Smooth muscle cell (in vitro differentiated cells): ENCODE results near the gene PRAF2. TPM values are rescaled to one million over a fixed set of nuclear protein-coding genes. Genes with fewer than 3 reads are reported as not detected.

ENCODE experiments used
- DNase-seq: peaks from one replicate; lab custom pipeline; 2025; ENCODE audit not compliant: unreplicated experiment; lab: John Stamatoyannopoulos, UW
- H2AFZ ChIP-seq: fragments of 200-600 bp; sonication (generic); 2 replicates; pipeline ENCODE4 v1.6.0; 2016; ENCODE audit warnings: antibody characterized with exemption, low read depth, mild to moderate bottlenecking
- H3F3A ChIP-seq: fragments of 200-600 bp; sonication (generic); 2 replicates; pipeline ENCODE4 v1.6.0; 2017; ENCODE audit warnings: antibody characterized with exemption, low read depth
- H3K27ac ChIP-seq: fragments of 200-600 bp; sonication (generic); 2 replicates; pipeline ENCODE4 v1.5.1; 2016; ENCODE audit warnings: low read depth, mild to moderate bottlenecking
- H3K27me3 ChIP-seq: fragments of 200-600 bp; sonication (generic); 2 replicates; pipeline ENCODE4 v1.6.1; 2016; ENCODE audit warnings: low read depth, mild to moderate bottlenecking
- H3K36me3 ChIP-seq: fragments of 200-600 bp; sonication (generic); 2 replicates; pipeline ENCODE4 v1.5.1; 2016; ENCODE audit warnings: low read depth
- H3K4me1 ChIP-seq: fragments of 200-600 bp; sonication (generic); 2 replicates; pipeline ENCODE4 v1.5.1; 2016; ENCODE audit warnings: low read depth
- H3K4me2 ChIP-seq: fragments of 200-600 bp; sonication (generic); 2 replicates; pipeline ENCODE4 v1.6.0; 2016; ENCODE audit warnings: mild to moderate bottlenecking
- H3K4me3 ChIP-seq: fragments of 200-600 bp; sonication (generic); 2 replicates; pipeline ENCODE4 v1.5.1; 2016; ENCODE audit warnings: mild to moderate bottlenecking
- H3K79me2 ChIP-seq: fragments of 200-600 bp; sonication (generic); 2 replicates; pipeline ENCODE4 v1.6.0; 2016; ENCODE audit warnings: low read depth, mild to moderate bottlenecking
- H3K9ac ChIP-seq: fragments of 200-600 bp; sonication (generic); 2 replicates; pipeline ENCODE4 v1.6.0; 2016; ENCODE audit warnings: low read depth
- H3K9me3 ChIP-seq: fragments of 200-600 bp; sonication (generic); replicated peaks from 2 replicates; pipeline ENCODE4 v1.5.1; 2016; ENCODE audit warnings: low read depth
- H4K20me1 ChIP-seq: fragments of 200-600 bp; sonication (generic); 2 replicates; pipeline ENCODE4 v1.6.0; 2016; ENCODE audit warnings: low read depth
- WGBS: methylation state at CpG from one replicate; pipeline ENCODE4 v1.1.7; 2016; ENCODE audit warnings: low lambda C conversion rate; 5-methylcytosine and 5-hydroxymethylcytosine counted together
- polyA plus RNA-seq: library from polyadenylated mRNA; unstranded; fragments of >200 nt; fragmentation: Nextera tagmentation; extraction: Ambion mirVana; gene quantifications from 2 replicates; pipeline ENCODE4 v1.2.1, GENCODE V29; 2016
- total RNA-seq: library from RNA; depleted of rRNA; stranded (reverse); fragments of >200 nt; gene quantifications from 2 replicates; pipeline ENCODE4 v1.2.3, GENCODE V29; 2014
- TF ChIP-seq, protein P1 (sequence below): fragments of 200-600 bp; sonication (generic); IDR thresholded peaks from 2 replicates; pipeline ENCODE4 v1.5.1; 2017; ENCODE audit warnings: borderline replicate concordance, mild to moderate bottlenecking, antibody characterized with exemption; ENCODE audit not compliant: insufficient read depth, poor library complexity, severe bottlenecking

PRAF2 gene
- total and polyA plus RNA-seq, 2 experiments from 2014 or later = 43.6 to 143 TPM

DNA sequence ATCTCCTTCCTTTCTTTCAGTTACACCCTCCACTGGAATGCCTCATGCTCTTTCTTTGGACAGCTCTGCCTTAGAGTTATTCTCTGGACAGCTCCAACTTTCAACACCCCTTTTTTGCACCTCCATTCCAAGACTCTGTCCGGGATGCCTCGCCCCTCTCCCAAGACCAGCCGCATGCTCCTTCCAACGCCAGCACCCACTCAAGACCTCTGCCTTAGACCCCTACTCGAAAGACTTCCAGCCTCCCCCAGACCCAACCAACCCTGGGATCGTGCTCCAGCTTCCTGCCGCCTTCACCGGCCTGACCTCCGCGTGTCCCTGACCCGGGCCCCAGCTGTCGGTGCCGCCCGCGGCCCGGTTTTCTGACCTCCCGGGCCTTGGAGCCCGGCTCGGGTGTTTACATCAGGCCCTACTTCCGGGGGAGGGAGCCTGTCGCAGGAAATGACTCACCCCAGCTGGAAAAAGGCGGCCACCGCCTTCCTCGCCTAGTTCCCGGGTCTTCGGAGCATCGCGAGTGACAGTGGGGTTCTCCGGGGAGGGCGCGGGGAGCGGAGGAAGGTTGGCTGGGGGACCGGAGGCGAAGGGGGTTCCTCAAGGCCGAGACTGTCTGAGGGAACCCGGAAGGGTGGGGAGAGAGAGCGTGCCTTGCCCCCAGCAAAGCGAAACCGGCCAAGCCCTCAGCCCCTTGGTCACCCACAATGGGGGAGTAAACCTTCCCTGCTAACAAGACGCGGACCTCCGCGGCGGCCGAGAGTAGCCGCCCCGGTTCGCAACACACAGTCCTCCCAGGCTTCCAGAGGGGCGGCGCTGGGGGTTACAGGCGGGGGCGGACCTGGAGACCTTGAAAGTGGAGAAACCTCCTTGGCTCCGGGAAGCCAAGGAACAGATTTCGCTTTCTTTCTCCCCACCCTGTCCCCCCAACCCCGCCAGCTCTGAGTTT, 6.0 kb upstream of the PRAF2 start, which contains the start of gene WDR45:
Gene WDR45, minus strand, starts transcription at position 399 of the 940 bp plus-strand sequence. CDS start 1,792 bp downstream, outside the sequence.
- peak; percentile 16 for DNase-seq
- Histone ChIP-seq H3K9me3 (no peaks in the 10 kb centered on the region), H3F3A (no peaks in the 10 kb centered on the region), H3K4me1 (no peaks in the 10 kb centered on the region), H3K36me3 (no peaks in the 10 kb centered on the region), H3K9ac (peak within 1 kb of the TSS; percentile 86), H3K27me3 (no peaks in the 10 kb centered on the region), H3K79me2 (no peaks in the 10 kb centered on the region), H3K4me2 (peak within 1 kb of the TSS; percentile 86), H4K20me1 (no peaks in the 10 kb centered on the region), H3K4me3 (peak within 1 kb of the TSS; percentile 70), H3K27ac (peak within 1 kb of the TSS; percentile 75), H2AFZ (peak within 1 kb of the TSS; percentile 8)
- TF ChIP-seq, protein P1, sequence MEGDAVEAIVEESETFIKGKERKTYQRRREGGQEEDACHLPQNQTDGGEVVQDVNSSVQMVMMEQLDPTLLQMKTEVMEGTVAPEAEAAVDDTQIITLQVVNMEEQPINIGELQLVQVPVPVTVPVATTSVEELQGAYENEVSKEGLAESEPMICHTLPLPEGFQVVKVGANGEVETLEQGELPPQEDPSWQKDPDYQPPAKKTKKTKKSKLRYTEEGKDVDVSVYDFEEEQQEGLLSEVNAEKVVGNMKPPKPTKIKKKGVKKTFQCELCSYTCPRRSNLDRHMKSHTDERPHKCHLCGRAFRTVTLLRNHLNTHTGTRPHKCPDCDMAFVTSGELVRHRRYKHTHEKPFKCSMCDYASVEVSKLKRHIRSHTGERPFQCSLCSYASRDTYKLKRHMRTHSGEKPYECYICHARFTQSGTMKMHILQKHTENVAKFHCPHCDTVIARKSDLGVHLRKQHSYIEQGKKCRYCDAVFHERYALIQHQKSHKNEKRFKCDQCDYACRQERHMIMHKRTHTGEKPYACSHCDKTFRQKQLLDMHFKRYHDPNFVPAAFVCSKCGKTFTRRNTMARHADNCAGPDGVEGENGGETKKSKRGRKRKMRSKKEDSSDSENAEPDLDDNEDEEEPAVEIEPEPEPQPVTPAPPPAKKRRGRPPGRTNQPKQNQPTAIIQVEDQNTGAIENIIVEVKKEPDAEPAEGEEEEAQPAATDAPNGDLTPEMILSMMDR = no peak
- 41% methylated on average over 54 of the region's 55 CpGs for WGBS

DNA sequence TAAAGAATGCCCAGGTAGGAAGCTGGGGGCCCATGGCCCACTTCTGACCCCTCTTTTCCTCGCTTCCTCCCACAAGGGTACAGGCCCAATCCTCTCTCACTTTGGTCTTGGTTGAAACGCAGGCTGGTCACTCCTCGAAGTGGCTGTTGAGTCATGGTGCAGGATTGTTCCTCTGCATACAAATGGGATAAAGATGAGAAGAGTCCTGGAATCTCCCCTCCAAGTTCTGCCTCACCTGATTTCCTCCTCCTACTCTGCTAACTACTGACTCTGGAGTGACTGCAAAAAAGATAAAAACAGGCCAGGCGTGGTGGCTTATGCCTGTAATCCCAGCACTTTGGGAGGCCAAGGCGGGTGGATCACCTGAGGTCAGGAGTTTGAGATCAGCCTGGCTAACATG, 4.1 kb upstream of the PRAF2 start:
- peaks cover 4% of the 10 kb centered on the region for H3K79me2 ChIP-seq
- no peak overlapping the region for H3K4me3 ChIP-seq
- H3K4me2 ChIP-seq = no peak overlapping the region
- no peaks in the 10 kb centered on the region for H3F3A ChIP-seq
- H3K4me1 ChIP-seq = no peaks in the 10 kb centered on the region
- DNase-seq = no peak
- no peaks in the 10 kb centered on the region for H3K27me3 ChIP-seq
- H2AFZ ChIP-seq = no peak overlapping the region
- no peaks in the 10 kb centered on the region for H4K20me1 ChIP-seq
- no peaks in the 10 kb centered on the region for H3K9me3 ChIP-seq
- WGBS = 81% methylated on average over 5 of the region's 5 CpGs
- no peaks in the 10 kb centered on the region for H3K36me3 ChIP-seq
- TF ChIP-seq, protein P1 = no peak
- no peak overlapping the region for H3K27ac ChIP-seq
- H3K9ac ChIP-seq = no peak overlapping the region

DNA sequence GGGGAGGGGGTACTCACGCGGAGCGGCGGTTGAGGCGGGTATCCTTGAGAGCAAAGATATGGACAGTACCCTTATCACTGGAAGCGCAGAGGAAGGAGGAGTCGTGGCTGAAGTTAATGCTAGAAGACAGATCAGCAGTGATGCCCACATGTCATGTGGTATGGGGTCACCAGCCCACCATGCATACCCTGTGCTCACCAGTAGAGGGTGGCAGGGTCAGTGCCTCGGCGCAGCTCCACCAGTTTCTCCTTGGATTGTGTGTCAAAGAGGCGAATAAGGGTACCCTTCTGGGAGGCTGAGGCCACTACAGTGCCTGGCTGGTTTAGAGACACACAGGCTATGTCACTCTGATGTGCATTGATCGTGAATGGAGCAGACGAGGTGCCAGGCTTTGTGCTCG, 1.5 kb upstream of the PRAF2 start:
- H3K4me3 ChIP-seq = no peak overlapping the region
- no peak overlapping the region for H3K9ac ChIP-seq
- H3K9me3 ChIP-seq = no peaks in the 10 kb centered on the region
- H3K27ac ChIP-seq = no peak overlapping the region
- no peaks in the 10 kb centered on the region for H3K27me3 ChIP-seq
- peaks cover 7% of the 10 kb centered on the region for H3K79me2 ChIP-seq
- WGBS = 94% methylated on average over 13 of the region's 13 CpGs
- H2AFZ ChIP-seq = no peak overlapping the region
- H3K4me1 ChIP-seq = no peaks in the 10 kb centered on the region
- TF ChIP-seq, protein P1 = no peak
- no peak overlapping the region for H3K4me2 ChIP-seq
- no peak for DNase-seq
- no peaks in the 10 kb centered on the region for H3F3A ChIP-seq
- H3K36me3 ChIP-seq = no peaks in the 10 kb centered on the region
- H4K20me1 ChIP-seq = no peaks in the 10 kb centered on the region

DNA sequence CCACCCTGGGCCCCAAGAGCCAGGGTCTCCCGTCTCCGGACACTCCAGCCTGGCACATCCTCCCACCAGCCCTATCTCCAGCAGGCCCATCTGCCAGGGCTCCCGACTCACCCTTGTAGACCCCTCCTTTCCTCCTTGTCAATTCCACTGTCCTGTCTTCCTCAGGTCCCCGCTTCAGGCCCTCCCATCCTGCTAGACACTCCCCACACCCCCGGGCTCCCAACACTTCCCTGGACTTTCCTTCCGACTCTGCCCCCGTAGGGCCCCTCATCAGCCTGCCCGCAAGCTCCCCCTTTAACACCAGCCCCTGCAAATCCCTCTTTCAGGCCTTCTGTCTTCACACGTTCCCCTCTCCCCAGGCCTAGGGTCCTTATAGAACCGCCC, 1.1 kb downstream of the PRAF2 start:
- Histone ChIP-seq H4K20me1 (no peaks in the 10 kb centered on the region), H3K79me2 (peaks cover 7% of the 10 kb centered on the region), H3K9me3 (no peaks in the 10 kb centered on the region), H2AFZ (no peak overlapping the region), H3K27ac (no peak overlapping the region), H3K9ac (no peak overlapping the region), H3K4me1 (no peaks in the 10 kb centered on the region), H3K4me3 (peak overlapping the region; percentile 71), H3K4me2 (peak overlapping the region; percentile 86), H3K36me3 (no peaks in the 10 kb centered on the region), H3K27me3 (no peaks in the 10 kb centered on the region), H3F3A (no peaks in the 10 kb centered on the region)
- 83% methylated on average over 10 of the region's 10 CpGs for WGBS
- TF ChIP-seq, protein P1 = no peak
- no peak for DNase-seq
